CD4-positive, alpha-beta T cell treated with Interleukin-12 subunit alpha and Interleukin-12 subunit beta, for 1 hour (primary cell): ENCODE results near the gene CHRD.
A peak's percentile ranks its signal among the peaks of the same experiment; 100 is the strongest.
"Not testable (repeated sequence)": the region's sequence is repeated elsewhere in the genome, so short reads cannot be mapped to it uniquely, and the experiment has no call there.

Experiments
- DNase-seq: peaks from one replicate; pipeline ENCODE4 v3.0.0-alpha.2; 2020

The CHRD gene

DNA sequence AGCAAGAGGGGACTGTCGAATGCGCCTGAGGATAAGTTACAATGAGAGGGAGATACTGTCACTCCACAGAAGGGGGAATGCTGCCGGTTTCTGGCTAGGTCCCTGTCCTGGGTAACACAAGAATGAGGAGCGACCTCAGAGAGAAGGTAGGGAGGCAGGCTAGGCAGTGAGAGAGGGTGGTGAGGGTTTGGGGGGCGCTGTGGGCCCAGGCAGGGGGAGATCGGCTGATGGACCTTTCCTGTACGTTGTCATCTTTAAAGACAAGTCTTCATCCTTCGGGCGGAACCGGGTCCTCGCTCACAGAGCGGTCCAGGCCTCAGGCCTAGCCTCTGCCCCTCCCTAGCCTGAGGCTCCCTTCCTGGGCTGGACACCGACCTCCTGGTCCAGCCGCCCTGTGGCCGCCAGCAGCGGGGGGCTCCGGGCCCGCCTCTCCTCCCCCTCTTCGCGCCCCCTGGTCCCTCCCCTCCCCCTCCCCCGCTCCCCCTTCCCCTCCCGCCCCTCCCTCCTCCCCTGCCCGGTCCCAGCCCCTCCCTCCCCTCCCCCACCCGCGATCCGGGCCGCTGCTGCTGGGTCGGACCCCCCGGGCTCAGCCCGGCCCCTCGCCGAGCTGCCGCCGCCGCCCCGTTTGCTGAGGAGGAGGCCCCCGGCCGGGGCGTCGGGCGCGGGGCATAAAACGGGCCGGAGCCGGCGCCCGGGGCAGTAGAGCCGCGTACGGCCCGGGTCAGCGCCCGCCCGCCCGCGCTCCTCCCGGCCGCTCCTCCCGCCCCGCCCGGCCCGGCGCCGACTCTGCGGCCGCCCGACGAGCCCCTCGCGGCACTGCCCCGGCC is at the start of gene CHRD:
CHRD (plus strand) TSS at position 697 of the 827 bp plus-strand sequence. CDS start 265 bp downstream, outside the sequence.
- DNase-seq, result no peak

DNA sequence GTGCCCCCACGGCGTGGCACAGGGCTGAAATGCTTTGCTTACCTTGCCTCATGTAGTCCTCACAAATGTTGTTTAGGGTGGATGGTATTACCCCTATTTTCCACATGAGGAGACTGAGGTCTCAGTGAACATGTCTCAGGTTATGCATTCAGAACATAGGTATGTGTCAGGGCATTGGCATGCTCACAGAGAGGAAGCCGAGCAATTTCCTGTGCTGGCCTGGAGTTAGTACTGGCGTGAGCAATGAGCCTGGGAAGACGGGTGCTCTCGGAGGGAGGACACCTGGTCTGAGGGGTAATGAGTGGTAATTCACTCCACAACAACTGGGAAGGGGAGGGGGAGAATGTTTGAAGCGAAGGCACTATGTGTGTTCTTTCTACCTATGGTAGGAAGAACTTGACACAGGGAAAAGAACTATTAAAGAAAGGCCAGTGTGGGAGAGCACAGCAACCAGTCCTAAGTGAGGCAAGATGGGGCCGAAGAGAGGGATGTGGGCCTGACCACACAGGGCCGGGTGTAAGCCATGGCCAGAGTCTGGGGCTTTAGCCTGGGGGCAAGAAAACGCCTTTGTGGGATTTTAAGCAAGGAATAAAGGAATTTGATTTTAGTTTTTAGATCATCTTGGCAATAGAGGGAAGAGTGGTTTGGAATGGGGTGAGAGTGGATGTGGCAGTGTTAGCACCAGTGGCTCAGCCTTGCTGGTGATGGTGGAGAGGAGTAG is 47.3 kb upstream of the CHRD start:
- DNase-seq, result no peak

DNA sequence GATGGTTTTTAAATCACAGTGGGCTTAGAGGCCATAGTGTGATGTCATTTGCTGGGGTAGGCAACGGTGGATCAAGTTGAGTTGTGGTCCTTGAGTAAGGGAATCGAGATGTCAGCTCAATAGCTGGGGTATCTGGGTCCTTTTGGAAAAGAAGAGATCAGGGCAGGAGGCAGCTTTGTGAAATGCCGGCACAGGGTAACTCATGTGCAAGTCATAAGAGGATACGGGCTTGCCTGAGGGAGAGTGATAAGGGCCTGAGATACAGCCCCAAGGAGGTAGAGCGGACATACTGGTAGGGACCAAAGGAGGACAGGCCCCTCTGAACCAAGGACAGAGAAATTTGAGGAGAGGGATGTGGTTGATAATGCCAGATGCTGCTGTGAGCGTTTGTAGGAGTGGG is 46.7 kb upstream of the CHRD start:
- DNase-seq, result no peak

DNA sequence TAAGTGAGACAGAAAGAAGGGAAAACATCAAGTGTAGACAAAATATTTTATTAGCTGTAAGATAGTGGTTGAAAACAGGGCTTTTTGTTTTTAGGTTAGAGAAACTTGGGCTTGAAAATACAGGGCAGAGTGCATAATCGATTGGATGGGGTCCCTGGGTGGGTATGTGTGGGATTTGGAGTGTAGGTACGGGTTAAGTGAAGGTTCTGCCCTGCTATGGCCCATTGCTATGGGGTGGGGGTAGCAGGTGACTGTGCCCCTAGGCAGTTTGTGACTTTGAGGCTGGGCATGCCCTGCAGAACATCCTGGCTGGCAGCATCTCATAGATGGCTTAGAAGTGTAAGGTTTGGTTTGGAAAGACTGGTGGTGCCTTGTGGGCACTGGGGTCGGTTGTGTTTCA is 46.2 kb upstream of the CHRD start:
- no peak for DNase-seq

DNA sequence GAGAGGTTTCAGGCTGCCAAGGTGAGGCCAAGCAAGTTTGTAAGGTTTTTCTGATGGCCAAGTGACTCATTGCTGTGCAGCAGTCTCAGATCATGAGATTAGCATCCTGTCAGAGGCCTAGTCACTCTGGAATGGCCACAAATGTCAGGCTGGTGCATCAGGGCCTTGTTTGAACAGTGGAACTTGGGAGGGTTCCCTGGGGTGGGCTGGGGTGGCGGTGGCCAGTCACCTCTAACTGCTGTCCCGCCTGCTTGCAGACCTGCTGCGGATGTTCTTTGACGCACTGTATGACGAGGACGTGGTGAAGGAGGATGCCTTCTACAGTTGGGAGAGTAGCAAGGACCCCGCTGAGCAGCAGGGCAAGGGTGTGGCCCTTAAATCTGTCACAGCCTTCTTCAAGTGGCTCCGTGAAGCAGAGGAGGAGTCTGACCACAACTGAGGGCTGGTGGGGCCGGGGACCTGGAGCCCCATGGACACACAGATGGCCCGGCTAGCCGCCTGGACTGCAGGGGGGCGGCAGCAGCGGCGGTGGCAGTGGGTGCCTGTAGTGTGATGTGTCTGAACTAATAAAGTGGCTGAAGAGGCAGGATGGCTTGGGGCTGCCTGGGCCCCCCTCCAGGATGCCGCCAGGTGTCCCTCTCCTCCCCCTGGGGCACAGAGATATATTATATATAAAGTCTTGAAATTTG is 45.2 kb upstream of the CHRD start:
- peak; percentile 50 for DNase-seq

DNA sequence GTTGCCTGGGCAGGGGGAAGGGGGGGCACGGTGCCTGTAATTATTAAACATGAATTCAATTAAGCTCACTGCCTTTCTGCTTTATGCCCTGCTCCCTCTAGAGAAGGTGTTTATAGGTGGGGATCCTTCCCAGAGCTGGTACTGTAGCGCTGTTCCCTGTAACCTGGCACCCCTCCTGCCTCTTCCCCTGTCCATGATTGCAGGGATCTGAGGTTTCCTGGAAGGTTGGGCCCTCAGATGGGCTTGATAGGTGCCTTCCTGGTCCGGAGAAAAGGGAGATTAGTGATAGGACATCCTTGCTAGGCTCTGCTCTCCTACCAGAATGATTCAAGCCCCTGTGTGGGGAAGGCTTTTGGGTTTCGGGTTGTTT is 44.6 kb upstream of the CHRD start:
- DNase-seq, result no peak

DNA sequence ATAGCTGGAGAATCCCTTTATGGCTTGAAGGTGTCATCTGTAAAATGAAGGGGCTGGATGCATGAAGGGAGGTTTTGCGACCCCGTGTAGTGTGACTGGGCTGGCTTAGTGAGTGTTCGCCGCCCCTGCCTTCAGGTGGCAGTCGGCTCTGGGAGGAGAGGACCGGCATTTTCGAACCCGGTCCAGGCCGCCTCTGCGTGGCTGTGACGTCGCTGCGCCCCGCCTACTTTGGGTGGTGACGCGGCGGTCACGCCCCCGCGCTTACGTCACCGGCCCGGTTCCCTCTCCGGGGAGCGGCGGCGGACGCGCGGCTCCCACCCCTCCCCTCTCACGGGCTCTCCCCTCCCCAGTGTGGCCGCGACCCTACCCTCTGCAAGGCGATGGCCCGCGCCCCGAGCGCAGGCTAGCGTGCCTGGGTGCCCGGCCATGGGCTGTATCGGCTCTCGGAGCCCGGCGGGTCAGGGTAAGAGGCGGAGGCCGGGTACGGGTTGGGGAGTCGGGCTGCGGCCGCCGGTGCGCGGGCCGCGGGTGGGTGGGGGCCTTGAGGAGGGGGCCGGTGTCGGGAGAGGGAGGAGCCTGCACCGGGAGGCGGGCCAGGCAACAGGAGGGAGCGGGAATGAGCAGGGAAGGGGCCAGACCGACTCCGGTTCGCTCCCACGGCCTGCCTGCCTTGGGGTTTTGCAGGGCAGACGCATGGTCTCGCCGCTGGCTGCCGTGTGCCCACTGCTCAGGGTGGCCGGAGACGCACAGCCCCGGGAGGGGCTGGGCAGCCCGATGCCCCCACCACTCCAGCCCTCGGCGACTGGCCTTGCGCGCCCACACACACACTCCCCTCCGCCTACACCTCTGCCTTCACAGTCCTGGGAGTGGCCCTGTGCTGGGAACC is 44.0 kb upstream of the CHRD start:
- DNase-seq, result peak; percentile 92

DNA sequence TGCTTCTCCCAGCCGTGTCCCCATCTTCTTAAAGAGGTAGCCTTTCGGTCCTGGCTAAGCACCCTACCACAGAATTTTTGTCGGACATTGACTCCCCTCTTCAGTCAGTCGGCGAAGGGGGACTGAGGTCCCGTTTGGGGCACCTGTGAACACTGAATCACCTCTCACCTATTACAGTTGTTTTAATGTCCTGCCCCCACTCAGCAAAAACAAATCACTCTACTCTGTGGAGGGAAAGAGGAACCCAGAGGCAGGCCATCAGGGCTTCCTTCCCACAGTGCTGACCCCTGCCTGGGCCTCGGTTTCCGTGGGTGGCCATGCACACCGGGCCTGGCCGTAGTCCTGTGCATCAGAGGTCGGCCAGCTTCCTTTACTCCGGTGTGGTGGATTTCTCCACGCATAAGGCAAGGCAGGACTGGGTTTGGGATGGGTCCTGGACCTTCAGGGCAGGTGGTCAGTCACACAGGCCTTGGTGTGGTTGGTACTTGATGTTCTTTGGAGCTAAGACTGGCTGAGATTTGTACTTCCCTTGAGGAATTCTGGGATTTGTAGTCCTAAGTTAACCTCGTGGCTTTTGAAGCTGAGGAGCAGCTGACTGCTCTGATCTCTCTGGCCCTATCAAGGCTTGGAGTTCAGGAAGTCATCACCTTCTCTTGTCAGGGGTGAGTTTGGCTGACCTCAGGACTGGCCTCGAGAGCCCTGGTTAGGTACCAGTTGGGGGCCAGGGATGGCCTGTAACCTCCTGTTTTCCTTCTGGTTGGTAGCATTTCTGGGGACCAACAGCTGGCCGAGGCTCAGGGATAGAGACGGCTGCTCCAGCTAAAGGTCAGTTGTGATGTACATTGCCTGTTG is 43.1 kb upstream of the CHRD start:
- no peak for DNase-seq

DNA sequence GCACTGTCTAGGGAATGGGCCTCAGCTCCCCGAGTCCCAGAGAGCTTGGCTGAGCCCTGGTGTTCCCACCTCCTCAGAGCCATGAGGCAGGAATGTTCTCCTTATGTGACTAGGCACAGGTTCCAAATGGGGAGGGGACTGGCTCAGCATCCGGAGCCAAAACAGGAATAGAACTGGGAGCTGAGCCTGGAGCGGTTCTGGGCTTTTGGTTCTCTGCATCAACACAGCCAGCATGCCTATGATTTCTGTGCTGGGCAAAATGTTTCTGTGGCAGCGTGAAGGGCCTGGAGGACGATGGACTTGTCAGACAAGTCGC is 42.5 kb upstream of the CHRD start, which contains the start of gene FAM131A:
FAM131A (plus strand) TSS at position 202 of the 316 bp plus-strand sequence; CDS start at position 233, 31 bp downstream.
- no peak for DNase-seq

DNA sequence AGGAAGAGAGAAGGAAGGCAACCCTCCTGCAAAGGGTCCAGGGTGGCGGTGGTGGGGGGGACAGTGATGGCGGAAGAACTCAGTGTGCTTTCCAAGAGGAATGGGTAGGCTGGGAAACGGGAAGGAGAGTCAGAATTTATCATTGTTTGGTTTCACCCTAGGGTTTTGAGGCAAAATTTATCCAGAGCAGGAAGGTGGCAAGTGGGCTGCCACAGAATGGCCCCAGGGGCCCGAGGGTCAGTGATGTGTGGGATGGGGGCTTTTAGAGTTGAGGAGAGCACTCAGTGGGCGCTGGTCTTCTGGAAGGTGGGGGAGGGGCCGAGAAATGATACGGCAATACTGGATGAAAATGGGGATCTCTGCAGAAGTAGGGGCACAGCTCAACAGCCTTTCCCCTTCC is 41.9 kb upstream of the CHRD start:
- DNase-seq, result no peak

DNA sequence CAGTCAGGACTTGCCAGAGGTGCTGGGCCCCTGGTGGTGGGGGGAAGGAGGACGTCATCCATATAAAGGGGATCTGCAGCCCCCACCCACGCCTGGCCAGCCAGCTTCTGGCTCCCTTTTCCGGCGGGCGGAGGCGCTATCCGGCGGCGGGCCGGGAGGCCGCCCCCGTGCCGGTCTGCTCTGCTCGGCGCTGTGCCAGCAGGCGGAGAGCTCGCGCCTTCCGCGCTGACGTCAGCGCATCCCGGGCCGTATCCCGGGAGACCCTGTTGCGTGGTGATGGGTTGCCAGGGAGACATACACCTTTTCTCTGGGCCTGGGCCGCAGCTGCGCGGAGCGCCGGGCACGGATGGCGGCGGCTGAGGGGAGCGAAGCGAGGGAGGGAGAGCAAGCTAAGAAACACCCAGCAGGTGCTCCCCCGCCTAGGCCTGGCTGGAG is 41.3 kb upstream of the CHRD start:
- DNase-seq, result peak; percentile 42

DNA sequence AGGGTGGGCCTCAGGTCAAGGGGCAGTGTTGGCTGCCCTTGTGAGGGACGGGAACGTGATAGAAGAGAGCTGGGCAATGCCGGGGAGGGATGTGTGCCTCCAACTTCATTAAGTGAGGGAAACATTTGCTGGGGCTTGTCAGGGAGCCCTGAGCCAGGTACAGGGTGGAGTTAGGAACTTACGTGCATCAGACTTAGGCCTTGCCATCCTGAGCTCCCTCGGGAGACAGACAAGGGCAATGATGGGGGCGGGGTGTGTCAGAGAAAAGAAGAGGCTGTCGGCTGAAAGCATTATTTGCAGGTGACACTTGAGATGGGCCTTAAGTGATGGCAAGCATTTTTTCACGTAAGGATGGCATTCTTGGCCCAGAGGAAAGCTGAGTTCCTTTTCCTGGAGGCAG is 40.9 kb upstream of the CHRD start:
- DNase-seq, result no peak

DNA sequence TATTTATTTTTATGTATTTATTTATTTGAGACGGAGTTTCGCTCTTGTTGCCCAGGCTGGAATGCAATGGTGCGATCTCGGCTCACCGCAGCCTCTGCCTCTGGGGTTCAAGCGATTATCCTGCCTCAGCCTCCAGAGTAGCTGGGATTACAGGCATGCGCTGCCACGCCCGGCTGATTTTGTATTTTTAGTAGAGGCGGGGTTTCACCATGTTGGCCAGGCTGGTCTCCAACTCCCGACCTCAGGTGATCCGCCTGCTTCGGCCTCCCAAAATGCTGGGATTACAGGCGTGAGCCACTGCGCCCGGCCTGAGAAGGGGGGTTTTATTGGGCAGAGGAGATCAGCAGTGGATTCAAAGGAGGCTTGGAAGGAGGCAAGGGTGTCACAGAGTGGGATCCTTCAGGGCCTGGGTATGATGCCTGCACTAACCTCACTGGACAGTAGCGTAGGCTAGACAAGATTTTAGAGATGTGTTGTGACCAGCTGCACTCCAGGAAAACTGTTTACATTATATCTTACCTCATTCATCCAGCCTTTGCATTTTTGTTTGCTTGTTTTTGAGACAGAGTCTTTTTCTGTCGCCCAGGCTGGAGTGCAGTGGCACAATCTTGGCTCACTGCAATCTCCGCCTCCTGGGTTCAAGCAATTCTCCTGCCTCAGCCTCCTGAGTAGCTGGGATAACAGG is 40.3 kb upstream of the CHRD start:
- not testable (repeated sequence) for DNase-seq

DNA sequence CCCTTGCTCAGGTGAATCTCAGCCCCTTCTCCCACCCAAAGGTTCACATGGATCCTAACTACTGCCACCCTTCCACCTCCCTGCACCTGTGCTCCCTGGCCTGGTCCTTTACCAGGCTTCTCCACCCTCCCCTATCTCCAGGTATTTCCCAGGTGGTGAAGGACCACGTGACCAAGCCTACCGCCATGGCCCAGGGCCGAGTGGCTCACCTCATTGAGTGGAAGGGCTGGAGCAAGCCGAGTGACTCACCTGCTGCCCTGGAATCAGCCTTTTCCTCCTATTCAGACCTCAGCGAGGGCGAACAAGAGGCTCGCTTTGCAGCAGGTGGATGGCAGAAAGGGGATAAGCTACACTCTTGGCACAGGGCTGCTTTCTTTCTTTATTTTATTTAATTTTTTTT is 37.9 kb upstream of the CHRD start:
- DNase-seq, result no peak

DNA sequence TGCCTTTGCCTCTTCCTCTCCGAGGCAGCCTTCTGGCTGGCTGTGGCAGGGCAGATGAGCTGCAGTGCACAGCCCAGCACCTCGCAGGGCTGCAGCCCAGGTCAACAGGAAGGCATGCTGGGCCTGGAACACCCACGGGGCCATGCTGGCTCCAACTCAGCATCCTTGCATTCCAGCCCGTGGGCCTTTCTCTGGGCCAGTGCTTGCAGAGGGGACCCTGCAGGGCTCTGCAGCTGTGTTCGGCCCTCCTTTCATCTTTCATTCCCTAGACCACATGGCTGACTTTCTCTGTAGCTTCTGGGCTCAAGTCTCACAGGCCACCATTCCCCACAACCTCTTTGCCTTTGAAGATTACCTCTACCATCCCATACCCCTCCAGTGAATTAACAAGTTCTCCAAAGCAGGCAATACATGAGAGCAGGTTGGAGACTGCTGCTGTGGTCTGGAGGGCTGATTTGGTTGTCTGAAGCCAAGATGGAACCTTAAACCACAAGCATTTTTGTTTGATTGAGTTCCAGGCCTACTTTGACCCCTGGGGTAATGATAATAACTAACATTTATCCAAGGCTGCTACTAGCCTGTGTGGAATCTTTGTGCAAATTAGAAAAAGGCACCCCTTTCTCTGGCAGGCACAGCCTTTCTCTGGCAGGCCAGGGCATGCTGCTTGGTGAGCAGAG is 36.5 kb upstream of the CHRD start:
- no peak for DNase-seq

DNA sequence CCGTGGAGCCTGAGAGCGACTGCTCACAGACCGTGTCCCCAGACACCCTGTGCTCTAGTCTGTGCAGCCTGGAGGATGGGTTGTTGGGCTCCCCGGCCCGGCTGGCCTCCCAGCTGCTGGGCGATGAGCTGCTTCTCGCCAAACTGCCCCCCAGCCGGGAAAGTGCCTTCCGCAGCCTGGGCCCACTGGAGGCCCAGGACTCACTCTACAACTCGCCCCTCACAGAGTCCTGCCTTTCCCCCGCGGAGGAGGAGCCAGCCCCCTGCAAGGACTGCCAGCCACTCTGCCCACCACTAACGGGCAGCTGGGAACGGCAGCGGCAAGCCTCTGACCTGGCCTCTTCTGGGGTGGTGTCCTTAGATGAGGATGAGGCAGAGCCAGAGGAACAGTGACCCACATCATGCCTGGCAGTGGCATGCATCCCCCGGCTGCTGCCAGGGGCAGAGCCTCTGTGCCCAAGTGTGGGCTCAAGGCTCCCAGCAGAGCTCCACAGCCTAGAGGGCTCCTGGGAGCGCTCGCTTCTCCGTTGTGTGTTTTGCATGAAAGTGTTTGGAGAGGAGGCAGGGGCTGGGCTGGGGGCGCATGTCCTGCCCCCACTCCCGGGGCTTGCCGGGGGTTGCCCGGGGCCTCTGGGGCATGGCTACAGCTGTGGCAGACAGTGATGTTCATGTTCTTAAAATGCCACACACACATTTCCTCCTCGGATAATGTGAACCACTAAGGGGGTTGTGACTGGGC is 35.1 kb upstream of the CHRD start:
- no peak for DNase-seq

DNA sequence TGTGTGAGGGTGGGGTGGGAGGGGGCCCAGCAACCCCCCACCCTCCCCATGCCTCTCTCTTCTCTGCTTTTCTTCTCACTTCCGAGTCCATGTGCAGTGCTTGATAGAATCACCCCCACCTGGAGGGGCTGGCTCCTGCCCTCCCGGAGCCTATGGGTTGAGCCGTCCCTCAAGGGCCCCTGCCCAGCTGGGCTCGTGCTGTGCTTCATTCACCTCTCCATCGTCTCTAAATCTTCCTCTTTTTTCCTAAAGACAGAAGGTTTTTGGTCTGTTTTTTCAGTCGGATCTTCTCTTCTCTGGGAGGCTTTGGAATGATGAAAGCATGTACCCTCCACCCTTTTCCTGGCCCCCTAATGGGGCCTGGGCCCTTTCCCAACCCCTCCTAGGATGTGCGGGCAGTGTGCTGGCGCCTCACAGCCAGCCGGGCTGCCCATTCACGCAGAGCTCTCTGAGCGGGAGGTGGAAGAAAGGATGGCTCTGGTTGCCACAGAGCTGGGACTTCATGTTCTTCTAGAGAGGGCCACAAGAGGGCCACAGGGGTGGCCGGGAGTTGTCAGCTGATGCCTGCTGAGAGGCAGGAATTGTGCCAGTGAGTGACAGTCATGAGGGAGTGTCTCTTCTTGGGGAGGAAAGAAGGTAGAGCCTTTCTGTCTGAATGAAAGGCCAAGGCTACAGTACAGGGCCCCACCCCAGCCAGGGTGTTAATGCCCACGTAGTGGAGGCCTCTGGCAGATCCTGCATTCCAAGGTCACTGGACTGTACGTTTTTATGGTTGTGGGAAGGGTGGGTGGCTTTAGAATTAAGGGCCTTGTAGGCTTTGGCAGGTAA is 34.3 kb upstream of the CHRD start:
- DNase-seq, result no peak

DNA sequence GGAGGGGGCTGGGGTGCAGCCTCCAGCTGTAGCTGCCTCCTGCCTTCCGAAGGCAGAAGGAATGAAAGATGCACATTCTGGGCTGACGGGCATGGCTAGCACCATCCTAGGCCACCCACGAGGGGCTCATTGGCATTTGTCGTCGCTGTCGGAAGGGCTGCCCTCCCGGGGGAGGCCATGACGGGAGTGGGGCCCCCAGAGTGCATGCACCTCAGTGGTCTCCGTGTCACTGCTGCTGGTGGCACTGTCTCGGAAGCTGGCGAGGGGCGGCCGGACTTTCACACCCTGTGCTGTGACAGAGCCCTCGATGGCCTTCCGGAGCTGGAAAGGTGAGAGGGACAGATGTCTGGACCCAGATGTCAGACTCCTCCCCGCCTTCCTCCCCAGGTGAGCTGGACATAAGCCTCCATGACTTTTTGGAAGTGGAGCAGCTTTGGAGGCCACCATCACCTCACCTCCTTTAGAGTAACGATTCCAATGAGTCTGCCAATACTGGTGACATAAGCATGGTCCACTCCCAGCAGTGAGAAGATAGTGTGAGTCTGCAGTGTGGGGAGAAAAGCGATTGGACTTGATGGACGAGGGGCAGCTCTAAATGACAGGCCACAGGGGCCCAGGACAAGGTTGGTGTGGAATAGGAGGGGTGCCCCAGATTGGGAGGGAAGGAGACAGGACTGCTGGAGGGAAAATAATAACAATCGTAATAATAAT is 33.2 kb upstream of the CHRD start:
- no peak for DNase-seq
